GM12864 (cell line): ENCODE data around the gene SLC9A3.

Experiments used
- DNase-seq: peaks from one replicate; pipeline ENCODE4 v3.0.0-alpha.2; 2011; ENCODE audit warnings: low read depth
- H3K4me3 ChIP-seq: 2 replicates; pipeline ENCODE4 v1.5.1; 2011; ENCODE audit warnings: mild to moderate bottlenecking, low read depth, low read length, control low read depth
- CTCF ChIP-seq: IDR thresholded peaks from 2 replicates; pipeline ENCODE4 v1.5.1; 2011; ENCODE audit warnings: low read depth, mild to moderate bottlenecking, moderate library complexity, low read length, control low read depth, inconsistent platforms; ENCODE audit errors: missing control alignments

The SLC9A3 gene

GRCh38 chr5:497871-498509 is 26.3 kb downstream of the SLC9A3 start:
- no peak for DNase-seq

GRCh38 chr5:497090-497700 is 27.1 kb downstream of the SLC9A3 start:
- no peak for TF ChIP-seq CTCF
- H3K4me3 ChIP-seq, result no peak overlapping the region
- no peak for DNase-seq

More at GRCh38 chr5:497871-498509, 26.3 kb downstream of the SLC9A3 start:
- TF ChIP-seq CTCF, result no peak
- no peak overlapping the region for H3K4me3 ChIP-seq

- DNase-seq, result no peak
- no peak for TF ChIP-seq CTCF
- H3K4me3 ChIP-seq, result no peak overlapping the region
These were observed 28.2 kb downstream of the SLC9A3 start for GRCh38 chr5:496028-496427.

- TF ChIP-seq CTCF, result no peak
- H3K4me3 ChIP-seq, result no peak overlapping the region
- DNase-seq, result no peak
These were observed 29.5 kb downstream of the SLC9A3 start for GRCh38 chr5:494667-495255.

GRCh38 chr5:493758-494157 is 30.5 kb downstream of the SLC9A3 start:
- no peak for DNase-seq
- H3K4me3 ChIP-seq, result no peak overlapping the region
- no peak for TF ChIP-seq CTCF

GRCh38 chr5:493119-493701 is 31.0 kb downstream of the SLC9A3 start:
- no peak for DNase-seq
- TF ChIP-seq CTCF, result no peak
- H3K4me3 ChIP-seq, result no peak overlapping the region
